H1 (cell line): ENCODE data around the gene ZNF225. TPM values are rescaled to one million over a fixed set of nuclear protein-coding genes. Genes with fewer than 3 reads are reported as not detected.

Experiments
- CTCF ChIA-PET: fragments of 300-600 bp; sonication (Branson Sonifier 250); formaldehyde crosslinking; loops from one replicate; lab custom pipeline; 2021; ENCODE audit not compliant: partially characterized antibody; lab: Charles Lee
- POLR2A ChIA-PET: fragments of 300-600 bp; sonication (Branson Sonifier 250); formaldehyde crosslinking; loops from one replicate; lab custom pipeline; 2021; ENCODE audit warnings: inconsistent platforms; ENCODE audit not compliant: partially characterized antibody; lab: Charles Lee
- DNase-seq, 2 experiments: peaks; one replicate each; pipeline versions ENCODE4 v3.0.0 to v3.0.0-alpha.2; 2010 to 2022; ENCODE audit warnings: low spot score in 2 of 2, low read depth in 1 of 2, mixed read lengths in 1 of 2
- FAIRE-seq: peaks from 2 replicates; lab custom pipeline; 2011; peaks lifted over from hg19 to GRCh38; lab: Jason Lieb, UNC
- H2AFZ ChIP-seq: 2 replicates; pipeline ENCODE4 v1.8.1; 2012; ENCODE audit warnings: low read length, inconsistent platforms
- H2AK5ac ChIP-seq: 2 replicates; pipeline ENCODE4 v1.6.1; 2013; ENCODE audit warnings: low read depth, low read length
- H2BK120ac ChIP-seq: replicated peaks from 2 replicates; pipeline ENCODE3; 2013; ENCODE audit warnings: low read depth, low read length, inconsistent platforms
- H2BK12ac ChIP-seq: 2 replicates; pipeline ENCODE4 v1.6.1; 2013; ENCODE audit warnings: low read depth, low read length
- H2BK15ac ChIP-seq: 2 replicates; pipeline ENCODE4 v1.6.1; 2013; ENCODE audit warnings: low read length
- H2BK20ac ChIP-seq: 2 replicates; pipeline ENCODE4 v1.6.1; 2013; ENCODE audit warnings: low read length
- H2BK5ac ChIP-seq: 2 replicates; pipeline ENCODE4 v1.6.1; 2013; ENCODE audit warnings: low read depth, low read length
- H3K14ac ChIP-seq: 2 replicates; pipeline ENCODE4 v1.6.1; 2013; ENCODE audit warnings: inconsistent platforms; ENCODE audit not compliant: insufficient read length
- H3K18ac ChIP-seq: 2 replicates; pipeline ENCODE4 v1.6.1; 2013; ENCODE audit warnings: low read length; ENCODE audit errors: extremely low read depth
- H3K23ac ChIP-seq: 2 replicates; pipeline ENCODE4 v1.6.1; 2013; ENCODE audit warnings: inconsistent platforms; ENCODE audit not compliant: insufficient read length
- H3K23me2 ChIP-seq: 2 replicates; pipeline ENCODE4 v1.6.1; 2013; ENCODE audit warnings: low read depth, low read length
- H3K27ac ChIP-seq: 2 replicates; pipeline ENCODE4 v1.6.1; 2011; ENCODE audit warnings: low read depth, low read length, inconsistent platforms
- H3K27me3 ChIP-seq, 4 experiments: replicated peaks in 1 of 4; 1 replicate in 1 of 4; 2 replicates in 3 of 4; pipeline versions ENCODE4 v1.6.1 to v1.8.1; 2011 to 2013; ENCODE audit warnings: low read length in 3 of 4, mild to moderate bottlenecking in 3 of 4, inconsistent platforms in 2 of 4, mixed read lengths in 2 of 4, moderate library complexity in 1 of 4; ENCODE audit not compliant: control insufficient read depth in 3 of 4, insufficient read depth in 3 of 4; ENCODE audit errors: extremely low read depth in 1 of 4
- H3K36me3 ChIP-seq, 4 experiments: 2 replicates each; pipeline versions ENCODE4 v1.6.1 to v1.8.1; 2011 to 2013; ENCODE audit warnings: mild to moderate bottlenecking in 4 of 4, low read length in 3 of 4, moderate library complexity in 2 of 4, control low read depth in 1 of 4, inconsistent platforms in 1 of 4; ENCODE audit not compliant: insufficient read depth in 4 of 4, control insufficient read depth in 2 of 4
- H3K4ac ChIP-seq: replicated peaks from 2 replicates; pipeline ENCODE3; 2013; ENCODE audit warnings: low read length, low read depth, mixed read lengths, inconsistent platforms; ENCODE audit not compliant: insufficient read length
- H3K4me1 ChIP-seq, 4 experiments: replicated peaks in 1 of 4; 1 replicate in 1 of 4; 2 replicates in 3 of 4; pipeline versions ENCODE4 v1.6.1 to v1.8.1; 2011 to 2013; ENCODE audit warnings: low read length in 3 of 4, inconsistent platforms in 2 of 4, mixed read lengths in 1 of 4; ENCODE audit not compliant: insufficient read depth in 4 of 4, control insufficient read depth in 3 of 4
- H3K4me2 ChIP-seq, 2 experiments: 2 replicates each; pipeline versions ENCODE4 v1.6.1 to v1.8.1; 2011 to 2013; ENCODE audit warnings: low read depth in 2 of 2, low read length in 2 of 2, control low read depth in 1 of 2, inconsistent platforms in 1 of 2, mild to moderate bottlenecking in 1 of 2; ENCODE audit not compliant: insufficient read depth in 1 of 2
- H3K4me3 ChIP-seq, 4 experiments: fragments of 200-600, 300-600 bp in 1 of 4; sonication (generic), shearing (Covaris generic), sonication (Bioruptor Twin) in 1 of 4; 2 replicates each; pipeline versions ENCODE4 v1.5.1 to v1.8.1; 2011 to 2016; ENCODE audit warnings: low read length in 4 of 4, low read depth in 3 of 4, control low read depth in 2 of 4, inconsistent platforms in 2 of 4, mild to moderate bottlenecking in 2 of 4, mixed read lengths in 1 of 4, moderate library complexity in 1 of 4; ENCODE audit not compliant: insufficient read depth in 2 of 4; ENCODE audit errors: extremely low read depth in 1 of 4
- H3K56ac ChIP-seq: replicated peaks from 2 replicates; pipeline ENCODE3; 2013; ENCODE audit warnings: low read depth, mild to moderate bottlenecking, mixed read lengths, low read length, inconsistent platforms; ENCODE audit not compliant: insufficient read length
- H3K79me1 ChIP-seq: 2 replicates; pipeline ENCODE4 v1.6.1; 2013; ENCODE audit warnings: low read depth, low read length, control low read depth
- H3K79me2 ChIP-seq, 2 experiments: 2 replicates each; pipeline versions ENCODE4 v1.6.1 to v1.8.1; 2012 to 2013; ENCODE audit warnings: low read length in 2 of 2, mild to moderate bottlenecking in 2 of 2, inconsistent platforms in 1 of 2; ENCODE audit not compliant: insufficient read depth in 2 of 2, control insufficient read depth in 1 of 2
- H3K9ac ChIP-seq, 4 experiments: replicated peaks in 1 of 4; 1 replicate in 1 of 4; 2 replicates in 3 of 4; pipeline versions ENCODE4 v1.6.1 to v1.8.1; 2011 to 2013; ENCODE audit warnings: low read depth in 3 of 4, low read length in 3 of 4, control low read depth in 2 of 4, mild to moderate bottlenecking in 2 of 4, moderate library complexity in 2 of 4, inconsistent platforms in 1 of 4; ENCODE audit errors: extremely low read depth in 1 of 4
- H3K9me3 ChIP-seq, 2 experiments: 2 replicates each; pipeline versions ENCODE4 v1.6.1 to v1.8.1; 2012 to 2013; ENCODE audit warnings: mild to moderate bottlenecking in 2 of 2, moderate library complexity in 2 of 2, control low read depth in 1 of 2, inconsistent platforms in 1 of 2, low read depth in 1 of 2, low read length in 1 of 2, mixed read lengths in 1 of 2; ENCODE audit not compliant: insufficient read depth in 2 of 2
- H4K20me1 ChIP-seq, 2 experiments: replicated peaks in 1 of 2; 2 replicates each; pipeline versions ENCODE3 to v1.8.1; 2011 to 2013; ENCODE audit warnings: inconsistent platforms in 2 of 2, low read length in 2 of 2, mild to moderate bottlenecking in 1 of 2; ENCODE audit not compliant: insufficient read depth in 2 of 2, control insufficient read depth in 1 of 2
- H4K5ac ChIP-seq: 2 replicates; pipeline ENCODE4 v1.6.1; 2013; ENCODE audit warnings: low read length, low read depth, mixed read lengths, inconsistent platforms; ENCODE audit not compliant: insufficient read length
- H4K8ac ChIP-seq: 2 replicates; pipeline ENCODE4 v1.8.0; 2013; ENCODE audit warnings: mild to moderate bottlenecking, moderate library complexity, low read length, inconsistent platforms; ENCODE audit not compliant: insufficient read depth; ENCODE audit errors: extremely low read depth
- H4K91ac ChIP-seq: replicated peaks from 2 replicates; pipeline ENCODE3; 2013; ENCODE audit warnings: low read length, mixed read lengths, inconsistent platforms; ENCODE audit not compliant: insufficient read length
- ATF2 ChIP-seq: IDR thresholded peaks from 2 replicates; pipeline ENCODE4 v1.6.1; 2012; ENCODE audit warnings: low read length, inconsistent platforms
- CTBP2 ChIP-seq: IDR thresholded peaks from 2 replicates; pipeline ENCODE4 v1.7.0; 2011; ENCODE audit warnings: borderline replicate concordance, mild to moderate bottlenecking, moderate library complexity, mixed read lengths, low read length; ENCODE audit not compliant: insufficient read depth, insufficient read length
- EGR1 ChIP-seq: IDR thresholded peaks from 2 replicates; pipeline ENCODE4 v1.6.1; 2011; ENCODE audit warnings: low read depth, low read length, borderline replicate concordance
- JUND ChIP-seq: IDR thresholded peaks from 2 replicates; pipeline ENCODE4 v1.6.1; 2011; ENCODE audit warnings: mild to moderate bottlenecking, improper control_type of control experiment, low read length
- KDM4A ChIP-seq: IDR thresholded peaks from one replicate; pipeline ENCODE4 v1.7.1; 2012; ENCODE audit warnings: low read depth, mild to moderate bottlenecking, moderate library complexity, low read length, inconsistent platforms; ENCODE audit not compliant: severe bottlenecking
- KDM5A ChIP-seq: fragments of 200-600 bp; IDR thresholded peaks from 2 replicates; pipeline ENCODE4 v1.7.1; 2012; ENCODE audit warnings: mild to moderate bottlenecking, low read length, inconsistent platforms, mixed read lengths
- PHF8 ChIP-seq: fragments of 200-600 bp; sonication (generic); conservative IDR thresholded peaks from 2 replicates; pipeline ENCODE4 v1.7.1; 2012; ENCODE audit warnings: low read depth, mild to moderate bottlenecking, inconsistent platforms, low read length, moderate library complexity
- POLR2AphosphoS5 ChIP-seq: IDR thresholded peaks from 2 replicates; pipeline ENCODE4 v1.6.1; 2011; ENCODE audit warnings: low read depth, low read length
- RAD21 ChIP-seq, 2 experiments: IDR thresholded peaks in 1 of 2; conservative IDR thresholded peaks in 1 of 2; 2 replicates each; pipeline ENCODE4 v1.6.1; 2011; ENCODE audit warnings: low read depth in 2 of 2, low read length in 2 of 2, improper control_type of control experiment in 1 of 2, inconsistent platforms in 1 of 2, mild to moderate bottlenecking in 1 of 2, moderate library complexity in 1 of 2
- SAP30 ChIP-seq: fragments of 300-600 bp; sonication (generic); IDR thresholded peaks from 2 replicates; pipeline ENCODE4 v1.7.1; 2012; ENCODE audit warnings: low read length, moderate library complexity, mild to moderate bottlenecking, inconsistent platforms; ENCODE audit not compliant: insufficient read depth, insufficient replicate concordance
- SP1 ChIP-seq: IDR thresholded peaks from 2 replicates; pipeline ENCODE4 v1.6.1; 2011; ENCODE audit warnings: low read depth, low read length
- ZNF274 ChIP-seq: IDR thresholded peaks from 2 replicates; pipeline ENCODE4 v1.7.0; 2012; ENCODE audit warnings: low read length, borderline replicate concordance; ENCODE audit errors: extremely low read depth
- WGBS, 2 experiments: shearing (Covaris generic) in 1 of 2; methylation state at CpG; one replicate each; pipeline versions ENCODE4 v1.1.6 to v1.1.7; 2013 to 2015; ENCODE audit warnings: low lambda C conversion rate in 2 of 2, mixed read lengths in 2 of 2, inconsistent platforms in 1 of 2, low coverage in 1 of 2, missing lambda C conversion rate in 1 of 2; ENCODE audit not compliant: insufficient replicate concordance in 2 of 2, insufficient coverage in 1 of 2, insufficient read length in 1 of 2; ENCODE audit errors: extremely low coverage in 1 of 2, missing lambda C conversion rate in 1 of 2; 5-methylcytosine and 5-hydroxymethylcytosine counted together
- polyA plus RNA-seq, 7 experiments: library from polyadenylated mRNA; depleted of rRNA in 3 of 7; stranded (reverse) in 5 of 7; unstranded in 2 of 7; fragments of >200 nt in 5 of 7; fragments of 200-250 nt in 2 of 7; gene quantifications; 1 replicate in 5 of 7; 2 replicates in 1 of 7; 4 replicates in 1 of 7; pipeline versions ENCODE4 v1.2.1 to v1.2.3, GENCODE V29; 2011 to 2013; ENCODE audit warnings: missing spikeins in 2 of 7, mixed read lengths in 2 of 7
- total RNA-seq: library from RNA; stranded (reverse); fragmentation: NEBNext Ultra II Directional; extraction: Animal tissue kit (Norgen Biotek cat#: 25700); gene quantifications from 2 replicates; pipeline ENCODE4 v1.2.1, GENCODE V29; 2021

The ZNF225 gene
- total and polyA plus RNA-seq, 2 of the 8 experiments (the other 6 are each of a cell fraction or from before 2014, with no cell fraction given): 0.98 to 5.0 TPM

- H3K4me1 ChIP-seq: no peaks in the 10 kb centered on the region
- DNase-seq: no peak
- no peak overlapping the region for H2BK20ac ChIP-seq
- no peak overlapping the region for H4K91ac ChIP-seq
- H3K9ac ChIP-seq: no peak overlapping the region
- H3K9me3 ChIP-seq: peaks cover 13 to 20% of the 10 kb centered on the region in 2 experiments
- H4K5ac ChIP-seq: no peak overlapping the region
- no peak overlapping the region for H3K23ac ChIP-seq
- ChIA-PET POLR2A (interaction anchor here (1.0 to 1.8 kb wide), 2 partner anchors 10 to 217 kb away, joined by 3 to 5 read pairs; no protein-coding TSS in a partner anchor), CTCF (no interaction called here)
- no peak overlapping the region for H3K27ac ChIP-seq
- no peak overlapping the region for H3K4me2 ChIP-seq
- H3K4ac ChIP-seq: no peak overlapping the region
- H3K27me3 ChIP-seq: no peaks in the 10 kb centered on the region
- no peak overlapping the region for H2BK12ac ChIP-seq
- H3K36me3 ChIP-seq: peaks cover 3 to 34% (median 13%) of the 10 kb centered on the region in 4 experiments; a peak in 7 of 8 replicates
- H4K8ac ChIP-seq: no peak overlapping the region
- no peak overlapping the region for H2BK120ac ChIP-seq
- no peak overlapping the region for H3K14ac ChIP-seq
- no peak for FAIRE-seq
- H3K79me2 ChIP-seq: no peaks in the 10 kb centered on the region
- H2BK15ac ChIP-seq: no peak overlapping the region
- no peaks in the 10 kb centered on the region for H4K20me1 ChIP-seq
- no peak overlapping the region for H3K18ac ChIP-seq
- no peak overlapping the region for H3K56ac ChIP-seq
- no peaks in the 10 kb centered on the region for H3K23me2 ChIP-seq
- WGBS, 2 experiments: 82% methylated on average over 5 of the region's 5 CpGs; no CpG with 5 or more reads in 1 of the 2 experiments
- no peaks in the 10 kb centered on the region for H3K79me1 ChIP-seq
- no peak overlapping the region for H2BK5ac ChIP-seq
- H2AFZ ChIP-seq: no peak overlapping the region
- no peak overlapping the region for H3K4me3 ChIP-seq
- H2AK5ac ChIP-seq: no peak overlapping the region
- no peak for TF ChIP-seq POLR2AphosphoS5
- TF ChIP-seq ATF2: no peak
- TF ChIP-seq KDM5A: no peak
- TF ChIP-seq KDM4A: no peak
- TF ChIP-seq JUND: no peak
- TF ChIP-seq SAP30: no peak
- TF ChIP-seq RAD21 (IDR thresholded peaks at IDR 0.05 in 1 of 2, conservative IDR thresholded peaks at IDR 0.05 in 1 of 2; ENCODE audit: low read depth in 2 of 2, low read length in 2 of 2): no peak
- TF ChIP-seq CTBP2: no peak
- no peak for TF ChIP-seq ZNF274
- no peak for TF ChIP-seq PHF8
- TF ChIP-seq EGR1: no peak
- no peak for TF ChIP-seq SP1
These were observed 18.8 kb downstream of the ZNF225 start for GRCh38 chr19:44131955-44132354.
